ENCODE measurements around the gene PODNL1. TPM values are rescaled to one million over a fixed set of nuclear protein-coding genes. Genes with fewer than 3 reads are reported as not detected.
A peak's percentile ranks its signal among the peaks of the same experiment; 100 is the strongest.

The PODNL1 gene
- total RNA-seq = 1 to 10 TPM; 1.1 to 1.4 TPM
- long read RNA-seq, partial matches to known transcripts = 0 of 1 reads
- long read RNA-seq, other reads (novel, unspliced or antisense) = 0 of 1 reads

- no peak for DNase-seq
- intact Hi-C loops (cut with DNase I) = no loop called here
These were observed at the start of gene PODNL1 for GRCh38 chr19:13938301-13939064. Gene PODNL1 (minus strand): TSS chr19:13938417. CDS start chr19:13938181, 236 bp downstream.

DNA sequence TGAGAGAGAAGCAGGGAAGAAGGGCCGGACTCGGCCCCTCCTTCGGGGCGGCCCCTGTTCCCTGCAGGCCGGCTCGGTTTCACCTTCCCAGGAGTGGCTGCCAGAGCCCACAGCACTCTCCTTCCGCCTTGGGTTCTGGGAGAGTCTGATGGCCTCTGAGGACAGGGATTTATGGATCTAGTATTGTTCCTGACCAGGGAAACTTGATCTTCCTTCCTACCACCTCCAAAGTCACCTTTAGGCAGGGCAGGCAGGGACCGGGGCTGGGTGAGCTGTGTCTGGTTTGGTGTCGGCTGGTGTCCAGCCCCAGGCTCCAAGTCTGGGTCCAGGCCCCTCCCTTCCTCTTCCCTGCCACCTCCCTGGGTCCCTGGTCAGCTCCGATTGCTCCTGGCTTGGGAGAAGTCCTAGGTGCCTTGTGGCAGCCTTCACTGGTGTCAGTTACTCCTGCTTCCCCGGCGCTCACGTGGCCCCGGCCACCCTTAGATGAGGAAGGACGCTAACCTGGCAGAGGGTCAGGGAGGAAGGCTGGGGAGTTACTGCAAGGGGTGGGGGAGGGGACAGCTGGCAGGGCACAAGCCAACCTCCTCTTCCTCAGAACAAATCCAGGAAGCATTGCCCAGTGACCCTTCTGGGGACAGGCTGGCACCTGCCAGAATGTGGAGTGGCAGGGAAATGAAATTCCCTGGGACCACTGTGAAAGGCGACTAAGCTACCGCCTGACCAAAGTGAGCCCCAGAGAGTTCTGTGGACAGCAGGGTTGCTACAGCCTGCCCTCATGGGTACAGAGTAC lies 49.1 kb upstream of the PODNL1 start:
- intact Hi-C loops (cut with DNase I) = no loop called here
- peak; percentile 41 to 54 for ATAC-seq
- DNase-seq = peak; percentile 53

More at GRCh38 chr19:13938301-13939064, at the start of gene PODNL1:
- ATAC-seq = peak; percentile 17 to 84

- intact Hi-C loops (cut with DNase I) = no loop called here
- peak; percentile 76 to 80 for ATAC-seq
- DNase-seq = peak; percentile 93
These were observed 48.2 kb upstream of the PODNL1 start for GRCh38 chr19:13986348-13986904.

- intact Hi-C loops (cut with DNase I) = no loop called here
- DNase-seq (no peak), ATAC-seq (peak in 1 of 2 donors; percentile 1)
These were observed 47.6 kb upstream of the PODNL1 start for GRCh38 chr19:13985771-13986347.

GRCh38 chr19:13984875-13985741 lies 46.9 kb upstream of the PODNL1 start:
- no peak for ATAC-seq
- no peak for DNase-seq
- intact Hi-C loops (cut with DNase I) = no loop called here

DNA sequence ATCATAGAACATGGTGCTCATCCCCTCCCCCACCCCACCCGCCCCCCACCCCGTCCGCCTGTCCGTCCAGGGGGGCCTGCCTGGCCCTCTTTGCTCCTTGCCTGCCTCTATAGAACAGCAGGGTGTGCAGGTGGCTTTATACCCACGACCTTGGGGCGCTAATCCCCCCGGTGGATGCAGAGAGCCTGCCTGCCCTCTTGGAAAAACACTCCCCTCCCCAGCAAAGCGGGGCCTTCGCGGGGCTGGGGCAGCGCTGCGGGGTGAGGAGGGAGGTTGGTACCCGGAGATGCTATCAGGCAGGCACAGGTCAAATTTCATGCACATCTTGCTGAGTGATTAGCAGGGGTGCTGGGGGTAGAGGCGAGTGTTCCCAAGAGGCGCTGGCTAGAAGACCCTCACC lies 46.0 kb upstream of the PODNL1 start:
- ATAC-seq (no peak), DNase-seq (no peak)
- intact Hi-C loops (cut with DNase I) = no loop called here

GRCh38 chr19:13983213-13983889 lies 45.1 kb upstream of the PODNL1 start:
- intact Hi-C loops (cut with DNase I) = no loop called here
- DNase-seq (no peak), ATAC-seq (no peak)

- DNase-seq (no peak), ATAC-seq (no peak)
- intact Hi-C loops (cut with DNase I) = no loop called here
These were observed 44.6 kb upstream of the PODNL1 start for GRCh38 chr19:13982773-13983172.

- DNase-seq (no peak), ATAC-seq (no peak)
- intact Hi-C loops (cut with DNase I) = no loop called here
These were observed 43.8 kb upstream of the PODNL1 start for GRCh38 chr19:13981988-13982501.

GRCh38 chr19:13981467-13981866 lies 43.2 kb upstream of the PODNL1 start:
- ATAC-seq (no peak), DNase-seq (no peak)
- intact Hi-C loops (cut with DNase I) = no loop called here

DNA sequence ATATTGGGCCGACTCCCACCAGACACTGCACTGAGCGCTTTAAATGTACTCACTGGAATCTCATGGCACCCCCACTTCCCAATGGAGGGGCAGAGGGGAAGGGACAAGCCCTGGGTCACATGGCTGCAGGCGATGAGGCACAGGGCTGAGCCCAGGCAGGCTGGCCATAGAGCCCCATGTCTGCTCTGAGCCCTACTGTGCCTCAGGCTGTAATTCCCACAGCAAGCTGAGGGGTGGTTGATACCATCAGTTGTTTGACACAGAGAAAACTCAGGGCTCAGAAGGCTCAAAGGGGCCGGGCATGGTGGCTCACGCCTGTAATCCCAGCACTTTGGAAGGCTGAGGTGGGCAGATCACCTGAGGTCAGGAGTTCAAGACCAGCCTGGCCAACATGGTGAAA lies 42.8 kb upstream of the PODNL1 start:
- ATAC-seq (no peak), DNase-seq (no peak)
- intact Hi-C loops (cut with DNase I) = no loop called here

DNA sequence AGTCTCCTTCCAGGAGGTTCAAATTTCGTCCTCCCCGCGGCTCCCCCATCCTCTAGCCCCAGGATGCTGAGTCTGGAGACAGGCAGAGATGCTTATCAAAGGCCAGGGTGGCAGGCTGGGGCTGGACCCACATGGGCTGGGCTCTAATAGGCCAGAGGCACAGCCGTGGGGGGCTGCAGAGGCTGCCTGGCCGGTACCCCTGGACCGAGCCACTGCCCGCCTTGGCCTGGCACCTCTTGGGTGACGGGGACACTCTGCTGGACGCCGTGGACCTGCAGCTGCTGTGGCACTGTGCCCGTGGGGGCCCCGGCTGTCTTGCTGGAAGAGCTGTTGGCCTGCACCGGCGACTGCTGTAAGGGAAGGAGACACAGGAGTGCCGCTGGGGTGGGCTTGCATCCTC lies 42.1 kb upstream of the PODNL1 start:
- no peak for ATAC-seq
- DNase-seq = no peak
- intact Hi-C loops (cut with DNase I) = no loop called here

DNA sequence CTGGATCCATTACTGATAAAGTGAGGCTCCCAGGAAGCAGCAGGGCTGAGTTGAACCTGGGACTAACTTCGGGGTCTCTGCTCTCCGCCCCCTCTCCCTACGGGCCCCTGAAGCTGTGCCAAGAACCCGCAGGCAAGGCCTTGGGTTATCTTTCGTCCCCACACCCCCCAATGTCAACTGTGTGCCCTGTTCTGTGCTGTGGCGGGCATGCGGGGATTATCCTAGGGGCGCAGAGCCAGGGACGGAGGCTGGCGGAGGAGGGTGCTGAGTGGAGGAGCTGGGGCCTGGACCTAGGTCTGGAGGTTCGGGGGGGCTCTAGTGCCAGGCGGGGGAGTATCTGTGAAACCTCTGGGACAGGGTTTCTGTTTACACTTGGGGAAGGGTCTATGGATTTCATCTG lies 41.5 kb upstream of the PODNL1 start:
- intact Hi-C loops (cut with DNase I) = no loop called here
- no peak for ATAC-seq
- DNase-seq = no peak

GRCh38 chr19:13979244-13979615 lies 41.0 kb upstream of the PODNL1 start:
- intact Hi-C loops (cut with DNase I) = no loop called here
- peak; percentile 5 to 21 for ATAC-seq
- DNase-seq = no peak

DNA sequence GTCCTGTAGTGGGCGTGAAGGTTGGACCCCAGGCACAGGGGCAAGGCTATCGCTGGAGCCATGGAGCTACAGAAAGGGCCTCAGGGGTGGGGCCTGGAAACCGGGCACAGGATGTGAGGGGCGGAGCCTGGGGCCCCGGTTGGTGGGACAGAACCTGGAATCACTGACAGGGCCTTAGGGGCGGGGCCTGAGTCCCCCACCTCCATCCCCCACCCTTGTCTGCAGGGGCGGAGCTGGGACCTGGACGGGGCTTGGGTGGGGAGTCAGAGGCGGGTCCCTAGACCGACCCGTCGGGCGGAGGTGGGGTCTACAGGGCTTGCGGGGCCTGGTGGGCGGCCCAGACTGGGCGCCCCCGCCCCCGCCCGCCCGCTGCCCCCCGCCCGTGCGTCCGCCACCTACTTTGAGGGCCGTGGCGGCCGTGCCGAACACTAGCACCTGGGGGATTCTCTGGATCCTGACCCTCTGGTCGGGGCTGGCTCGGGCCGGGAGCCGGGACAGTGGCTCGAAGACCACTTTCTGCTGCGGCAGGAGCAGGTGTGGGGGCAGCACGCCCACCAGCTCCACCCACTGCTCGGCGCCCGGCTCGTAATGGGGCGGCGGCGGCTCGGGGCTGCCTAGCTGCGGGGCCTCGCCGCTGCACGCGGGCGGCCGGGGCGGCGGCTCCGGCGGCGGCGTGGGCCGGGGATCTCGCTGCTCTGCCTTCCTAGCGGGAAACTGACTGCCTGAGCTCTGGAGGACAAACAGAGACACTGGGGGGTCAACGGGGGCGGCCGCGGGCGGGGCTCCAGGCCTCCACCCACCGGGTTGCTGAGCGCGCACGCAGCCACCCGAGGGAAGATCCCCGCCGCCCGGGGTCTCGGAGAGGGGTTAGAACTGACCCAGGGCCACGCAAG lies 40.4 kb upstream of the PODNL1 start:
- DNase-seq (peak; percentile 92), ATAC-seq (peak; percentile 90 to 93)
- intact Hi-C loops (cut with DNase I) = no loop called here

GRCh38 chr19:13977803-13978202 lies 39.6 kb upstream of the PODNL1 start:
- ATAC-seq = no peak
- DNase-seq = no peak
- intact Hi-C loops (cut with DNase I) = no loop called here

GRCh38 chr19:13976446-13976845 lies 38.2 kb upstream of the PODNL1 start:
- DNase-seq (no peak), ATAC-seq (peak in 1 of 2 donors; percentile 4)
- intact Hi-C loops (cut with DNase I) = no loop called here

Data from left cardiac atrium (tissue), 4 donors.